OCI-LY7 (cell line): ENCODE data around the gene ADPRS. TPM values are rescaled to one million over a fixed set of nuclear protein-coding genes. Genes with fewer than 3 reads are reported as not detected.

Source experiments
- BruUV-seq: library from RNA; stranded (reverse); fragments of 400-500 nt; replicated peaks from 2 replicates; lab custom pipeline; 2021; lab: Mats Ljungman, UMichigan
- CTCF ChIA-PET: fragments of 300-600 bp; sonication (Branson Sonifier 250); formaldehyde crosslinking; loops from one replicate; lab custom pipeline; 2022; ENCODE audit warnings: antibody characterized with exemption; ENCODE audit not compliant: unreplicated experiment; lab: Charles Lee
- POLR2A ChIA-PET: fragments of 300-600 bp; sonication (Branson Sonifier 250); formaldehyde crosslinking; loops from one replicate; lab custom pipeline; 2022; ENCODE audit warnings: antibody characterized with exemption; lab: Charles Lee
- DNase-seq: peaks from one replicate; pipeline ENCODE4 v3.0.0-alpha.2; 2015; ENCODE audit warnings: low spot score
- H2AFZ ChIP-seq: fragments of 200-600 bp; sonication (generic), shearing (Covaris generic); 2 replicates; pipeline ENCODE4 v1.6.1; 2014; ENCODE audit warnings: mild to moderate bottlenecking, antibody characterized with exemption, low read length, moderate library complexity
- H3K27ac ChIP-seq: fragments of 200-600 bp; sonication (generic); 2 replicates; pipeline ENCODE4 v1.5.1; 2014; ENCODE audit warnings: mixed run types, low read depth, mild to moderate bottlenecking, moderate library complexity, low read length, inconsistent platforms; ENCODE audit not compliant: poor library complexity, severe bottlenecking
- H3K36me3 ChIP-seq: fragments of 200-600 bp; sonication (generic); 2 replicates; pipeline ENCODE4 v1.6.1; 2014; ENCODE audit warnings: mild to moderate bottlenecking, antibody characterized with exemption, low read length, moderate library complexity, mixed read lengths; ENCODE audit not compliant: insufficient read depth
- H3K4me1 ChIP-seq: fragments of 200-600 bp; sonication (generic); 2 replicates; pipeline ENCODE4 v1.5.1; 2014; ENCODE audit warnings: mild to moderate bottlenecking, low read length; ENCODE audit not compliant: insufficient read depth, poor library complexity, severe bottlenecking
- H3K4me2 ChIP-seq: fragments of 200-600 bp; sonication (generic); 2 replicates; pipeline ENCODE4 v1.6.1; 2014; ENCODE audit warnings: mild to moderate bottlenecking, low read length
- H3K4me3 ChIP-seq: fragments of 200-600 bp; sonication (generic); 2 replicates; pipeline ENCODE4 v1.5.1; 2014; ENCODE audit warnings: mild to moderate bottlenecking, low read depth, low read length; ENCODE audit not compliant: poor library complexity, severe bottlenecking
- H3K79me2 ChIP-seq: fragments of 200-600 bp; sonication (generic); 2 replicates; pipeline ENCODE4 v1.6.1; 2016; ENCODE audit warnings: low read depth, mild to moderate bottlenecking, low read length, moderate library complexity, mixed read lengths; ENCODE audit not compliant: insufficient read depth
- H3K9me2 ChIP-seq: fragments of 200-600 bp; sonication (generic); 2 replicates; pipeline ENCODE4 v1.6.1; 2016; ENCODE audit warnings: mild to moderate bottlenecking, low read length, mixed read lengths; ENCODE audit not compliant: insufficient read depth
- H3K9me3 ChIP-seq: fragments of 200-600 bp; sonication (generic); 2 replicates; pipeline ENCODE4 v1.6.1; 2014; ENCODE audit warnings: mild to moderate bottlenecking, mixed run types, low read length, mixed read lengths
- H4K20me1 ChIP-seq: fragments of 200-600 bp; sonication (generic); 2 replicates; pipeline ENCODE4 v1.6.1; 2014; ENCODE audit warnings: mild to moderate bottlenecking, antibody characterized with exemption, low read length, moderate library complexity, mixed read lengths; ENCODE audit not compliant: insufficient read depth
- CTCF ChIP-seq: fragments of 200-600 bp; sonication (generic); conservative IDR thresholded peaks from 2 replicates; pipeline ENCODE4 v1.5.1; 2014; ENCODE audit warnings: mild to moderate bottlenecking, antibody characterized with exemption, low read length, moderate library complexity, mixed read lengths
- EZH2phosphoT487 ChIP-seq: fragments of 200-600 bp; sonication (generic); IDR thresholded peaks from 2 replicates; pipeline ENCODE4 v1.6.1; 2018; ENCODE audit warnings: low read depth, borderline replicate concordance, mild to moderate bottlenecking, mixed run types, antibody characterized with exemption, low read length, moderate library complexity, mixed read lengths
- intact Hi-C: fragments of 100-400 bp; cut with micrococcal nuclease; formaldehyde crosslinking; loops from one replicate; pipeline ENCODE4 v1.10.0; 2022; ENCODE audit not compliant: unreplicated experiment
- total RNA-seq, 2 experiments: library from RNA; depleted of rRNA in 1 of 2; stranded (reverse); fragments of >200 nt in 1 of 2; shearing (Covaris generic) in 1 of 2; gene quantifications; 2 replicates each; pipeline ENCODE4 v1.2.3, GENCODE V29; 2014 to 2022

Gene ADPRS
- total RNA-seq, 2 experiments from 2014 or later: 29.3 to 42.3 TPM

GRCh38 chr1:36088265-36088576 is 471 bp upstream of the ADPRS start:
- Histone ChIP-seq H3K27ac (no peak overlapping the region), H3K4me3 (peak overlapping the region; percentile 83), H3K36me3 (peaks cover 23% of the 10 kb centered on the region), H3K9me2 (no peaks in the 10 kb centered on the region), H3K9me3 (no peaks in the 10 kb centered on the region), H2AFZ (peak overlapping the region; percentile 99), H4K20me1 (peaks cover 6% of the 10 kb centered on the region; the same call in 1 of the 2 replicates), H3K4me2 (peak overlapping the region; percentile 62), H3K79me2 (peaks cover 18% of the 10 kb centered on the region), H3K4me1 (peaks cover 16% of the 10 kb centered on the region)
- ChIA-PET CTCF (no interaction called here), POLR2A (no interaction called here)
- no peak for DNase-seq
- intact Hi-C loops: loop anchor here (2.0 to 5.0 kb wide), 2 partner anchors 157 to 206 kb away; partner anchors contain the start of genes AGO1 and AGO3
- TF ChIP-seq CTCF (no peak), EZH2phosphoT487 (no peak)
- BruUV-seq: no TSS peak

DNA sequence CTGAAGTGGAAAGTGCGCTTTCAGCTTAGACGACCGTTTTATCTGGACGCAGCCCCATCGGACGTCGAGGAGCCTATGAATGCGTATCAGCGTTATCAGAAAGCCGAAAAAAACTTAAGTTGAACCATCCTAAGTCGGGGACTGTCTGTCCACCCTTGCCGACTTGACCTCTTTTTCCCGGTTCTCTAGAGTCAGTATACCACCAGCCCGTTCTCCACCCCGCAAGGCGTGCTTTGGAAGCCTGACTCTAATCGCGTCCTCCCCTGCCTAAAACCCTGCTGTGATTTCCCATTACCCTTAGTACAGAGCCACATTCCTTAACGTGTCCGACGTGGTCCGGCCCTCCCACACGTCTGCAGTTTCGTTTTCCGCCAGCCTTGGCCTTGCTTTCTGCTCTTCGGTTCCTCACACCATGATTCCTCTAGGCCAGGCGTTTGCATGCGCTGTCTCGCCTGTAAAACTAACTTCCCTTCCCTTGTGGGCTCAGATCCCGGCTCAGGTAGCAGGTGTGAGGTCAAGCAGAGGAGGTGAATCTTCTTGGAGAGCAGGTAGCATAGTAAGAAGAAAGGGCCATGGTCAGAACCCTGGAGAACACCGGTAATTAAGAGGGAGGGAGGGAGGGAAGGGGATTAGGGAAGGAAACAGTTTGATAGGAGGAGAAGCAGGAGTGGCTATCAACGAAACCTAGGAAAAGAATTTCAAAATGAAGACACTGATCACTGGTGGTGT is 865 bp downstream of the ADPRS start:
- Histone ChIP-seq H2AFZ (peak overlapping the region; percentile 99; the same call in 1 of the 2 replicates), H3K27ac (peak overlapping the region; percentile 35), H3K9me3 (no peaks in the 10 kb centered on the region), H3K4me3 (peak overlapping the region; percentile 83), H3K79me2 (peaks cover 18% of the 10 kb centered on the region), H3K4me2 (peak overlapping the region; percentile 85), H3K4me1 (peaks cover 16% of the 10 kb centered on the region), H3K36me3 (peaks cover 36% of the 10 kb centered on the region), H4K20me1 (peaks cover 6% of the 10 kb centered on the region; the same call in 1 of the 2 replicates), H3K9me2 (no peaks in the 10 kb centered on the region)
- peak; percentile 52 for DNase-seq
- ChIA-PET POLR2A (no interaction called here), CTCF (no interaction called here)
- intact Hi-C loops: loop anchor here (2.0 to 5.0 kb wide), 2 partner anchors 159 to 207 kb away; partner anchors contain the start of genes AGO1 and AGO3
- TSS peak; percentile 70 for BruUV-seq
- TF ChIP-seq CTCF (no peak), EZH2phosphoT487 (no peak)

DNA sequence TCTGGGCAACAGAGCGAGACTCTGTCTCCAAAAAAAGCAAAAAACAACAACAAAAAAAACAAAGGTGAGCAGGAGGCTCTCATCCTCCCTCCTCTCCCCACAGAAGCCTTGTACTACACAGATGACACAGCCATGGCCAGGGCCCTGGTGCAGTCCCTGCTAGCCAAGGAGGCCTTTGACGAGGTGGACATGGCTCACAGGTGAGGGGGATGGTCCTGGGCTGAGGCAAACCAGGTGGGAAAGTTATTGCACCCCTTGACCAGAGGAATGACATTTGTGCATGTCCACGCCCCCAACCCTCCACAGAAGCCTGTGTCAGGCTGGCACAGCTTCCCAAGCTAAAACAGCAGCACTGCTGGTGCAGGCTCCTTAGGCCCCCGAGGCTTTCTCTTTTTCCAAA is 2.4 kb downstream of the ADPRS start:
- TF ChIP-seq CTCF (no peak), EZH2phosphoT487 (no peak)
- Histone ChIP-seq H3K4me3 (no peak overlapping the region), H3K36me3 (peaks cover 52% of the 10 kb centered on the region), H3K4me2 (peak overlapping the region; percentile 11; the same call in 1 of the 2 replicates), H3K79me2 (peaks cover 18% of the 10 kb centered on the region), H4K20me1 (peaks cover 6% of the 10 kb centered on the region; the same call in 1 of the 2 replicates), H3K9me3 (no peaks in the 10 kb centered on the region), H3K27ac (no peak overlapping the region), H3K9me2 (no peaks in the 10 kb centered on the region), H2AFZ (no peak overlapping the region), H3K4me1 (peaks cover 16% of the 10 kb centered on the region)
- ChIA-PET CTCF (no interaction called here), POLR2A (interaction anchor here (0.6 kb wide), 1 partner anchor 114 kb away, joined by 3 read pairs; no protein-coding TSS in a partner anchor)
- BruUV-seq: no TSS peak
- intact Hi-C loops: no loop called here
- no peak for DNase-seq
